Measurements from ENCODE around the gene ENO2. TPM values are rescaled to one million over a fixed set of nuclear protein-coding genes. Genes with fewer than 3 reads are reported as not detected.

Gene ENO2
- polyA plus RNA-seq, 10 donors = 5.2 to 11.7 (median 8.4) TPM

DNA sequence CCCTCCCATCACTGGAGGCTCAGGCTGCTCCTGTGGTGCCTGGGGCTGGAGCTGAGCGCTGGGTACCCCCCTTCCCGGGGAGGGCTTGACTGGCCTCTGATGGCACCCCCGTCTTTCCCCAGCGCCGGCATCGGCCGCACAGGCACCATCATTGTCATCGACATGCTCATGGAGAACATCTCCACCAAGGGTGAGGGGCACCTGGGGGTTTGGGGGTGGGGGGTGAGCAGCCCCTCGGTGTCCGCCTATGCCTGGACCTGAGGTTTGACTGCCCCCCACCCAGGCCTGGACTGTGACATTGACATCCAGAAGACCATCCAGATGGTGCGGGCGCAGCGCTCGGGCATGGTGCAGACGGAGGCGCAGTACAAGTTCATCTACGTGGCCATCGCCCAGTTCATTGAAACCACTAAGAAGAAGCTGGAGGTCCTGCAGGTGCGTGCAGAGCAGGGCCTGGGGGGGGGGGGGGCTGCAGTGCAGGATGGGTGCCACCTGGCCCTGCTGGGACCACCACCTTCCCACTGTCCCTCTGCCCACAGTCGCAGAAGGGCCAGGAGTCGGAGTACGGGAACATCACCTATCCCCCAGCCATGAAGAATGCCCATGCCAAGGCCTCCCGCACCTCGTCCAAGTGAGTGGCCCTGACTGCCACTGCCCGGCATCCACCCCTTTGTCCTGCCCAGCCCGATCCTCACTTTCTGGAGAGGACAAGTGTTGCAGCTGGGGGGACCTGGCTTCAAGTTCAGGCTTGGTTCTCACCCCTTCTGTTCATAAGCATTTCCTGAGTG, 45.6 kb downstream of the ENO2 start:
- no peak for DNase-seq

- peak in 1 of 3 donors; percentile 62 for DNase-seq
These were observed 46.4 kb downstream of the ENO2 start for GRCh38 chr12:6960593-6961277.

- no peak for DNase-seq
These were observed 46.9 kb downstream of the ENO2 start for GRCh38 chr12:6961278-6961694.

DNA sequence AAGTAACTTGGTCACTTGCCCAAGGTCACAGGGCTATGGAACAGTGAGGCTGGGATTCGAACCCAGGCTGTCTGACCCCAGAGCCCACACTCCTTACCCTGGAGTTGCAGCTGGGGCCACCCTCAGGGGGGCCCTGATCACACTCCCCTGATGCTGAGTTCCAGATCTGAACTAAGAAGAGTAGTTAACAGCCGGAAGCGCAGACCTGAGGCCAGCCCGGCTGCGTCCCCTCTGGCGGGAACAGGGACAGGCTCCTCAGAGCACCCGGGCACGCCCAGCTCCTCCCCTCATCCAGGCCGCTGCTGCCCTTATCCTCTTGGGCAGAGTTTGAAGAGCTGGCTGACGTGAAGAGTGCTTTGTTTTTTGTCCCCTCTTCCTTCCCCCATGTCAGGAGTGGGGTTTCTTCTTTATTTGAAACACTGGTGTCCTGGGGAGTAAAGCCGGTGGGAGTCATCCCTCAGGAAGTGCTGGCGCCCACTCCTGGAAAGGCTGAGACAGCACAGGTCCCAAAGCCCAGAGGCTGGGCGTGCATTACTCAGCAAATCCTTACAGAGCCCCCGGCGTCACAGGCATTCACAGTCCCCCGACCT, 47.4 kb downstream of the ENO2 start:
- DNase-seq = peak in 2 of 3 donors; percentile 74 to 78

- no peak for DNase-seq
These were observed 48.1 kb downstream of the ENO2 start for GRCh38 chr12:6962285-6963015.

DNA sequence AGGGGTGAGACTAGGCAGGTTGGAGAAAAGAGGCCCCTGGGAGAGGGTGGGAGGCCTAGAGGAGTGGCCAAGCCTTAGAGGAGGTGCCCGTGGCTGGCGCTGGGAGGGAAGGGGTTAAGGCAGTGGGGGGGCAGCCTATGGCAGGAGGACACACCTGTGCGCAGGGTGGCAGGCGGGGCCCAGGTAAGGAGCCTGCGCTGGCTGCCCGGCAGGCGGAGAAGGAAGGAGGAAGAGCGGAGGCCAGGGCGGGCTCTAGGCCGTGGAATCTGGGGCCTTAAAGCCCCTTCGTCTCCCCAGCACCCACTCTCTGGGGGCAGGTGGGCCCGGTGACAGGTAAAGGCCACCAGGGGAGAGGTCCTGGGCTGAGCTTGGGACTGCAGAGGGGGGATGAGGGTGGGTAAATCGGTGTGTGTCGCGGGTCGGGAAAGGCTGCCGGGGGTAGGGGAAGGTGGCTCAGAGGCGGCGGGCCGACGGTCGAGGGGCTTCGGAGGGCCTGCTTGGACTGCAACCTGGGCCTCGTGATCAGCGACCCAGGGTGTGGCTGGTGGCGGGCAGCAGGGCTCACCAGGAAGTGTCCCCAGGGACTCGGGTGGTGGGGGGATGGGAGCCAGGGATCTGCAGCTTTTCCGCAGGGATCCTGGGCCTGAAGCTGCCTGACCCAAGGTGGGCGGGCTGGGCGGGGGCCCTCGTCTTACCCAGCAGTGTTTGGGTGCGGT, 48.8 kb downstream of the ENO2 start:
- no peak for DNase-seq

DNA sequence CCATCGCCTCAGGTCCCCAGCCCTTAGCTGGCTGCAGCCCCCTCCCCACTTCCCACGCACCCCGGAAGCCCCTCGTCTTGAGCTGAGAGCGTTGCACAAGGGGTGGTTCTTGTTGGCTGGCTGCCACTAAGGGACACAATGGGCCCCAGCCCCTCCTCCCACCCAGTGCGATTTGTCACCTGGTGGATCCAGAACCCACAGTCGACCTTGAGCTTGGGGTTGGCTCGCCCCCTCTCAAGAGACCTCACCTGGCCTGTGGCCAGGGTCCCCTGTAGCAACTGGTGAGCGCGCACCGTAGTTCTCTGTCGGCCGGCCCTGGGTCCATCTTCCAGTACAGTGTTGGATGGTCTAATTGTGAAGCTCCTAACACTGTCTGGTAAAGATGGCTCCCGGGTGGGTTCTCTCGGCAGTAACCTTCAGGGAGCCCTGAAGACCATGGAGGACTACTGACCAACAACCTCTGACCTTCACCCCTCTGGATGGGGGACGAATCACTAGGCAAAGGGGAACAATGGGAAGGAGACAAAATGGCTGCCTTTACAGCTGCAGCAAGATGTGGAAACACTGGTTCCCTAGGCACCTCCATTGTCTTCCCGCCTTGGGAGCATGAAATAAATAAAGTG, 49.5 kb downstream of the ENO2 start:
- no peak for DNase-seq

GRCh38 chr12:6964605-6965025, 50.2 kb downstream of the ENO2 start:
- DNase-seq = no peak

DNA sequence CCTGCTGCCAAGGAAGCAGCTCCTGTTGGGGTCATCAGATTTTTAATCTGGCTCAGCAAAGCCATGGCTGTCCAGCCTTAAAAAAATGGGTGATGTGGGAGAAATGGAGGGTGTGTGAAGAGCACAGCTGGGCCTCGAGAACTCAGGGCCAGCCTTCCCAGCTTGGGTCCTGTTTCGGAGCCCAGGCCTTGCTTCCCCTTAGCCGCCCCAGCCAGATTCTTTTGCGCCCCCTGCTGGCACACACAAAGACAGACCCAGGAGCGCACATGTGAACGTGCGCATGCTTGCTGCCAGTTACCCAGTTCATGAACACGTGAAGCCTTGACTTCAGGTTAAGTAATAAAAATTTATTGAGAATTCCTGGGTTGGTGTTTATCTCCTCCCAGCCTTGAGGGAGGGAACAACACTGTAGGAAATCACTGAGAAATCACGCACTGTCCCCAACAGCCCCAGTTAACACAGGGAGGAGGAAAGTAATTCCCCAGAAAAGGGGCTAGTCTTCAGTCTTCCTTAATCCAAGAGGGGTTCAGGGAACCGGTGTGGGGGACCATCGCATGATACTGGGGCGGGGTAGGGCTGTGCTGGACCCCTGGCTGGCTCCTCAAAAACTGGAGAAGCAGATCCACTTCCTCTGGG, 50.8 kb downstream of the ENO2 start:
- DNase-seq = peak; percentile 74 to 94 (median 91)

DNA sequence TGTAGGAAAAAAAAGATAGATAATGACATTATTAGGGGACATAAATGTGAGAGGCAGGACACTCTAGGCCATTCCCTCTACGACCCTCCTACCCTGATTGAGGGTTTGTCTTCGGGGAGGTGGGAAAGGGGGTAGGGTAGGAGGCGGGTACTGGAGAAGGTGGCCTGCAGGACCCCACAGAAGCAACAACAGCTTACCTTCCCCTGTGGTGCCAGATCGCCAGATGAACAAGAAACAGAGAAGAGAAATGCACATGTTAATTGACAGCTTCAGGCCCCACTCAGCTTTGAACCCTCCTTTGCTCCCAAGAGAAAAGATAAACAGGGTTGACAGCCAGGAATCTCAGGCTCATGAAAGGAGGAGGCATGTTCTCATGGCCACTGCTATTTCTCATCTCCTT, 51.3 kb downstream of the ENO2 start:
- DNase-seq = no peak

DNA sequence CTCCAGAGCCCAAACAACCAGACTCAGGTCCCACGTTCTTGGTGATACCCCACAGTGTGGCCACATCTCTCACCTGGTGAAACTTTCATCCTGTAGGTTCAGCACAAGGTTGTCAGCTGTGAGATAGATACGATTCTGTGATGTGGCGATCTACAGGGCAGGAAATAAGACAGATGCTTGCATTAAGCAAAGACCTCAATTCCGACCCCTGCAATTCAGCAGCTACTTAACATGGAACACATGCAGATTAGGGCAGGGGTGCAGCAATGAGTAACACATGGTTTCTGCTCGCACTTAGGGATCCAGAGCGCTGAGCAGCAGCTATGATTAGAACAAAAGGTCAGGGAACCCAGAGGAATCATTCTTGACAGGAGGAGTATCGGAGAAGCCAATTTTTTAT, 52.0 kb downstream of the ENO2 start:
- DNase-seq = no peak

- DNase-seq = no peak
These were observed 53.3 kb downstream of the ENO2 start for GRCh38 chr12:6967651-6968100.

GRCh38 chr12:6968426-6968825, 54.0 kb downstream of the ENO2 start:
- no peak for DNase-seq

DNA sequence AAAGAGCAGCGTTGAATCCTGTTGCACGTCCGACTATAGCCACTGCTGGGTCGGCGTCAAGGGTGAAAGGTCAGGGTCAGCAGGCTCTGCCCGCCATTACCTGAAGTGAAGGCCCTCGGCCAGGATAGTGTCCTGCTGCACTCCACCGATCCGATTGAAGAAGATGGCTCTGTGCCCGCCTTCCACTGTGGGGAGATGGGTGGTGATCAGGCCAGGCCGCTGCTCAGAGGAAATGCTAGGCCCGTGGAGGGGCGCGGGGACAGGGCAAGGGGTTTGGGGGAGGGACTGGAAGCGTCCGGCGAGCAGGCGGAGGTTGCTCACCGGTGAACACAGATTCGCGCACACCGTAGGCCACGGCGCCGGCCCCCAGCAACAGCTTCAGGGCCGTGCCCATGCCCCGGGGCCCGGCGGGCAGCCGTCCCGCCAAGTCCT, 55.7 kb downstream of the ENO2 start:
- no peak for DNase-seq

Other genes starting within 250 kb of the ENO2 start
- 10 to 100 TPM; 40.6 to 62.3 (median 47.0) TPM for gene ZNF384, start 225.2 kb upstream of the ENO2 start, polyA plus RNA-seq (ENCODE audit: insufficient read length in 10 of 10)
- 1 to 10 TPM; 2.6 to 7.0 (median 4.4) TPM for gene PIANP, start 213.8 kb upstream of the ENO2 start, polyA plus RNA-seq (ENCODE audit: insufficient read length in 10 of 10)
- 10 to 100 TPM; 55.6 to 66.6 (median 61.9) TPM for gene COPS7A, start 190.5 kb upstream of the ENO2 start, polyA plus RNA-seq (ENCODE audit: insufficient read length in 10 of 10)
- 100 to 1,000 TPM; 114 to 157 (median 128) TPM for gene MLF2, start 161.4 kb upstream of the ENO2 start, polyA plus RNA-seq (ENCODE audit: insufficient read length in 10 of 10)
- gene PTMS, start 148.2 kb upstream of the ENO2 start, polyA plus RNA-seq (ENCODE audit: insufficient read length in 10 of 10) = 100 to 1,000 TPM; 245 to 421 (median 350) TPM
- gene LAG3, start 142.1 kb upstream of the ENO2 start, polyA plus RNA-seq (ENCODE audit: insufficient read length in 10 of 10) = 1 to 10 TPM in 1 of 10 donors, under 1 TPM in 9; 0.30 to 1.2 (median 0.53) TPM
- gene CD4, start 125.1 kb upstream of the ENO2 start, polyA plus RNA-seq (ENCODE audit: insufficient read length in 10 of 10) = 10 to 100 TPM in 2 of 10 donors, 1 to 10 TPM in 8; 5.9 to 15.5 (median 7.7) TPM
- 10 to 100 TPM; 15.3 to 27.6 (median 17.9) TPM for gene GPR162, start 92.8 kb upstream of the ENO2 start, polyA plus RNA-seq (ENCODE audit: insufficient read length in 10 of 10)
- 10 to 100 TPM; 32.6 to 62.7 (median 44.1) TPM for gene P3H3, start 86.2 kb upstream of the ENO2 start, polyA plus RNA-seq (ENCODE audit: insufficient read length in 10 of 10)
- 10 to 100 TPM; 10.3 to 40.0 (median 26.3) TPM for gene GNB3, start 73.7 kb upstream of the ENO2 start, polyA plus RNA-seq (ENCODE audit: insufficient read length in 10 of 10)
- gene CDCA3, start 63.3 kb upstream of the ENO2 start, polyA plus RNA-seq (ENCODE audit: insufficient read length in 10 of 10) = 10 to 100 TPM; 14.1 to 25.5 (median 19.5) TPM
- gene USP5, start 62.4 kb upstream of the ENO2 start, polyA plus RNA-seq (ENCODE audit: insufficient read length in 10 of 10) = 10 to 100 TPM; 46.9 to 67.1 (median 59.3) TPM
- 1,000 to 10,000 TPM in 3 of 10 donors, 100 to 1,000 TPM in 7; 716 to 1,072 (median 910) TPM for gene TPI1, start 47.0 kb upstream of the ENO2 start, polyA plus RNA-seq (ENCODE audit: insufficient read length in 10 of 10)
- 1 to 10 TPM; 2.5 to 7.0 (median 5.7) TPM for gene SPSB2, start 41.3 kb upstream of the ENO2 start, polyA plus RNA-seq (ENCODE audit: insufficient read length in 10 of 10)
- 10 to 100 TPM in 6 of 10 donors, 1 to 10 TPM in 4; 8.4 to 11.7 (median 10.2) TPM for gene LRRC23, start 9.8 kb upstream of the ENO2 start, polyA plus RNA-seq (ENCODE audit: insufficient read length in 10 of 10)
- 10 to 100 TPM; 58.2 to 79.9 (median 68.1) TPM for gene ATN1, start 13.4 kb downstream of the ENO2 start, polyA plus RNA-seq (ENCODE audit: insufficient read length in 10 of 10)
- gene RNU7-1, start 29.2 kb downstream of the ENO2 start, polyA plus RNA-seq (ENCODE audit: insufficient read length in 10 of 10) = not detected
- gene C12orf57, start 29.4 kb downstream of the ENO2 start, polyA plus RNA-seq (ENCODE audit: insufficient read length in 10 of 10) = 100 to 1,000 TPM; 120 to 180 (median 152) TPM
- 10 to 100 TPM in 1 of 10 donors, 1 to 10 TPM in 9; 4.3 to 10.6 (median 6.6) TPM for gene PTPN6, start 36.8 kb downstream of the ENO2 start, polyA plus RNA-seq (ENCODE audit: insufficient read length in 10 of 10)
- 100 to 1,000 TPM; 254 to 293 (median 280) TPM for gene PHB2, start 56.1 kb downstream of the ENO2 start, polyA plus RNA-seq (ENCODE audit: insufficient read length in 10 of 10)
- 10 to 100 TPM; 27.1 to 38.6 (median 29.8) TPM for gene EMG1, start 56.3 kb downstream of the ENO2 start, polyA plus RNA-seq (ENCODE audit: insufficient read length in 10 of 10)
- 10 to 100 TPM; 18.0 to 23.7 (median 20.7) TPM for gene LPCAT3, start 103.9 kb downstream of the ENO2 start, polyA plus RNA-seq (ENCODE audit: insufficient read length in 10 of 10)
- 100 to 1,000 TPM in 2 of 10 donors, 10 to 100 TPM in 8; 65.9 to 107 (median 83.6) TPM for gene C1S, start 146.1 kb downstream of the ENO2 start, polyA plus RNA-seq (ENCODE audit: insufficient read length in 10 of 10)
- 100 to 1,000 TPM in 2 of 10 donors, 10 to 100 TPM in 8; 80.3 to 122 (median 98.4) TPM for gene C1R, start 177.9 kb downstream of the ENO2 start, polyA plus RNA-seq (ENCODE audit: insufficient read length in 10 of 10)
- 10 to 100 TPM; 10.4 to 23.6 (median 11.9) TPM for gene C1RL, start 194.6 kb downstream of the ENO2 start, polyA plus RNA-seq (ENCODE audit: insufficient read length in 10 of 10)
- gene RBP5, start 214.3 kb downstream of the ENO2 start, polyA plus RNA-seq (ENCODE audit: insufficient read length in 10 of 10) = 1 to 10 TPM; 1.1 to 8.2 (median 3.3) TPM
- gene CLSTN3, start 215.8 kb downstream of the ENO2 start, polyA plus RNA-seq (ENCODE audit: insufficient read length in 10 of 10) = 10 to 100 TPM; 11.8 to 25.7 (median 19.1) TPM

All from muscle of back (tissue), 11 donors.